HG02938 (cell line): ENCODE data around the gene FABP3.

ENCODE experiments used
- ATAC-seq: cut with Tn5 transposase; IDR thresholded peaks from one replicate; pipeline ENCODE4 v1.9.1; 2021; ENCODE audit warnings: mild to moderate bottlenecking, moderate library complexity; ENCODE audit not compliant: unreplicated experiment

FABP3 gene

DNA sequence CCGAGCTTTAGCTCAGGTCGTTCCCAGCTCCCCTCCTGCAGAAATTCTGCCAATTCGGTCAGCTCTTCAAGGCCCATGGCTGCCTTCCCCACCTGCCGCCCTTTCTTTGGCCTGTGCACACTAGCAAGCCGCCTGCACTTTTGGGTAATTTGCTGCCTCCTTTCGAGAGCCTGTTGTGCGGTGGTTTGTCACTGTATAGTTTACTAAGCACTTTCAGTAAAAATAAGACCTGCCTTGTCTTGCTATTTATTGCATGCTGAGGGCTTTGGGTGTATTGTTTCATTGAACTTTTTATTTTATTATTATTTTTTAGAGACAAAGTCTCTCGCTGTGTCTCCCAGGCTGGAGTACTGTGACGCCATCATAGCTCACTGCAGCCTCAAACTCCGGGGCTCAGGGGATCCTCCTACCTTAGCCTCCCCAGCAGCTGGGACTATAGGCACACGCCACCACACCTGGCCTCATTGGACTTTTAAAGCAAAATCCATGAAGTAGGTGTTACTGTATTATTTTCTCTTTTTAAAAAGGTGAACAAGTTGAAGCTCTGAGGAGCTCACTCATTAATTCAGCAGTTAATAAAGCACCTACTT lies 1.1 kb upstream of the FABP3 start:
- ATAC-seq: no peak

DNA sequence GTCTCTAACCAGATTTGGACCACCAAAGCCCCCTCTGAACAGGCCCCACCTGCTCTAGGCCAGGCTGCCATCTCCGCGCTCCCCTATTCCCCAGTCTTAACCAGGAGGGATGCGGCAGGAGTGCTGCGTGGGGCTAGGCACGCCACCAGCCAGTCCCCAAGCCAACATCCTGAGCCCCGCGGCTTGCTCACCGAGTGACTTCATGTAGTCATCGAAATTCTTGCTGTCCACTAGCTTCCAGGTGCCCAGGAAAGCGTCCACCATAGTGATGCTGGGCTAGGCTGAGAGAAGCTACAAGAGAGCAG lies 173 bp downstream of the FABP3 start:
- ATAC-seq: no peak

DNA sequence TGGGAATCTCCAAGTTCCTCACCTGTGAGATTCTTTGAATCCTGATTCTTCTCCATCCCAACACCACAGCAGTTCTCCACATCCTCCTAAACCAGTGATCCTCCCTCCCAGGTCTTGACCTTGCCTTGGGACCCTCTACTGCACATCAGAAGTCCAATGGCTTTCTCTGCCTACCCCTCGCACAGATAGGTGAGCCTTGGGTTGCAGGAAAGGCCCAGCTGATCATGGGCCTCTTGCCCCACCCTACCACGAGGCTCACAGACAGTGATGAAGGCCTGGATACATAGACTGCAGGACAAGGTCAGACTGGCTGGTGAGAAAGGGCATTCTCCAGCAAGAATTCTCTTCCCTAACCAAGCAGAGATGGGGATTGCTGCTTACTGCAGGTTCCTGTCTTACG lies 825 bp downstream of the FABP3 start:
- no peak for ATAC-seq

DNA sequence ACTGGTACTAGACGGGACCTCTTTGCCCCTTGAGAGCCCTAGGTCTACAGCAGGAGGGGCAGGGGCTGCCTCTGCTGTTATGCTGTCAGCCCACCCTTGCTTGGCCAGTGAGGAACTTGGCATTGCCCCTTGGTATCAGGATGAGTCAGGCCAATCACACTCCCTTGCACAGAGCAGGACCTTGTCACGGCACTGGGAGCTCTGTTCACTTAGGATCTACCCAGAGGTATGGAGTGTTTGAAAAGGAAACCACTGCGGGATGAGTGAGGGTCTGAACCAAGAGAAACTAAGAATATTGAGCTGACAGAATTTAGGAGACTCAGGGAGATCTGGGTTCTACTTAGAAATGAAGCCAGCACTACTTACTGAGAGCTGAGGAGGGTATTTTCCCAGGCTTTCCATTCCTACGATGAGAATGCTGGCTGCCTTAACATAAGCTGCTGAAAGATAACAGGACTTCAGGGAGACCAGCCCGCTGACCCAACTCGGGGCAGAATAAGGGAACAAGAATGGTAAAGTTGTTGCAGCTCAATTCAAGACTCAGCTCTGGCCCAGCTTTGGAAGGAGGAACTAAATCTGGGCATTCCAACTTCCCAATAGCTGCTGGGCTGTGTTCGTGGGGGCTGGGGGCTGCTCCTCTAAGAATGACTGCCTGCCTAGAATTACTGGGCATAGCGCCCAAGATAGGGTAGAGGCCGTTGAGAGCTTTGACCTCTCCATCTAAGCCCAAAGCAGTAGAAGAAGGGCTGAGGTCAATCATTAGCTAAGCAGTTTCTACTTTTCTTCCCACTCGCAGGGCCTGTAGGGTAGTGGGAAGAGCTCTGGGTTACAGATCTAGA lies 1.5 kb downstream of the FABP3 start:
- no peak for ATAC-seq

DNA sequence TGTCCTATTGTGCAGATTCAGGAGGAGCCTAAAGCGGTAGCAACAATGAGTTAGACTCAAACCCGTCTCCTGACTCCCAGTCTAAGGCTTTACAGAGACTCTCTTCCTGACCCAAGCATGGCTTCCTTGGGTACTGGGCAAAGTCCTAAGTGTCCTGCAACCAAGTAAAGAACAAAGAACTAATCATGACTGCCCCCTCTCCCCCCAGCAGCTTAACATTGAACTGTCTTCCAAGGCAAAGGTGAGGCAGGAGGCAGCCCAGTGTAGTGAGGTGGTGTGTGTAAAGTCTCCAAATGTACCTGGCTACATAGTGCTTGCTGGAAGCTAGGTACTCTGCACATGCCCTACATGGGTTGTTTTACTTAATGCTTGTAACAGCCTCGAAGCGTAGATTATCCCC lies 2.3 kb downstream of the FABP3 start:
- ATAC-seq: no peak

DNA sequence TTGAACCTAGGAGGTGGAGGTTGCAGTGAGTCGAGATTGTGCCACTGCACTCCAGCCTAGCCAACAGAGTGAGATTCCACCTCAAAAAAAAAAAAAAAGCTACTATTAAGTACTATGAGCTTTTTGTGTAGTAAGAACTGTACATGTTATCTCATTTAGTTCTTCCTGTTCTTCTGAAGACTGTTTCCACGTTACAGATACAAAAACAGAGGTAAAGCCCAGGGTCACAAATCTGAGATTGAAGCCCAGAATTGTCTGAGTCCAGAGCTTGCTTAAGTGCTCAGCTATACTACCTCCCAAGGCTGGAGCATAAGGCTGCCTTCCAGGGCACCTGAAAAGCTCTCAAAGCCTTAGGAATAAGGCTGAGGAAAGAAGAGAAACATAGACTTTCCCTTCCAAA lies 2.9 kb downstream of the FABP3 start:
- ATAC-seq: no peak

DNA sequence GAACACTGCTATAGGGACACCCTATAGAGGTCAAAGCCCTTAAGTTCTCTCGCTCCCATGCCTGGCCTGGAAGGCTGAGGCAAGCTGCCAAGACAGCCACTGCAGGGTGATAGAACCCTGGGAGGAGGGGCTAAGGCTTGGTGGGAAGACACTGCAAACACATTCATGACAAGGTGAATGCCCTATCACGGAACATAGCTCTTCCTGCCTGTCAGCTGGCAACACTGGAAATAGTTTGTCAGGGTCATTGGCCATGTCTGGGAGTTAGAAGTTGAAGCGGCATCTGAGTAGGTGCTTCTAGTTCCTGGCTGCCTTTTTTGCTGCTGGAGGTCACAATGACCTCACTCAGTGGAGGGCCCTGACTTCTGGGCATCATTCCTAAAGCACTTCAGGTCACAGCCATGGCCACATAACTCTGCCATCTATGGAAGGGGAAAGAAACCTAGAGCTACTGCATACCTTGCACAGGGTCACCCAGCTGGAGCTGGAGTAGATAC lies 4.2 kb downstream of the FABP3 start:
- ATAC-seq: no peak

DNA sequence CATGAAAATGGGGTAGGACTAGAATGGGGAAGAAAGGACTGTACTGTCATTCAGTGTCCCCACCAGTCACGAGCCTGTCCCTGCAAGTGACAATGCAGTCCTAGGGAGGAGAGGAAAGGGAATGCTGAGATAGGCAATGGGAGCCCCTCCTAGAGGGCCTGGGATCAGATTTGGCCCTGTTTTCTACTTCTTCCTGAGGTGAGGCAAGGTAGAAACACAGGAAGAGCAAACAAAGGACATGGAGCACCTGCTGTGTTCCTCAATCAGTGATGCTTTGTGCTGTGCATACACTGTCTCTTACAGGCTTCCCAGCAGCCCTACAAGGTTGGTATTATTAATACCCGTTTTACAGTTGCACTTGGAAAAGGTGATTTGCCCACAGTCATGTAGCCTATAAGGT lies 6.1 kb downstream of the FABP3 start:
- ATAC-seq: no peak

DNA sequence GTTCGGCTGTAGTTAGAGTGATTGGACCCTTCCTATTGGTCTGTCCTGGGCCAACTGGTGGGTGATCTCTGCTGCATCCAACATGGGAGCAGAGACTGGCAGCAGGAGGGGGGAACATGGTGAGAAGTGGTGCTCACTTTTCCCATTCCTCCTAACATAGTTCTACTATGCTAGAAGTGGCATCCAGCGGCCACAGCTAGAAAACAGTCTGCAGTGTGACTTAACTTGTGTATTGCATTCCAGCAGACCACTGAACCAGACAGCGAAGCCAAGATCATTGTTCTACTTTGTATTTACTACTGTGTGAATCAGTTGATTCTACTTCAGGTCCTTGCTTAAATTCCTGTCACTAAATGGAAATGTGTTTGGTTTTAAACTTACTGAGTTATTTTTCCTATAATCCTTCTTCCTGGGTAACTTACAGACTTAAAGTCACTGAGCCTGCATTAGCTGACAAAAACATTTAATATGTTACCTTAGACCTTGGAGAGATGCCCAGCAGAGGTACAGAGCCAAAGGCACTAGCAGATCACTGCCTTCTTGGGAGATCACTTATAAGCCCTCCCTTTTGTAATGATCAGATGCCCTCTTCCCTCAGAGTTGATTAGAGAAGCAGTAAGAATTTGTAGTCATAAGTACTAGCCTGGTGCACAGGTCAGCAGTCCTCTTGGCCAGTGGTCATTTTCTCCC lies 8.2 kb downstream of the FABP3 start:
- ATAC-seq: no peak

DNA sequence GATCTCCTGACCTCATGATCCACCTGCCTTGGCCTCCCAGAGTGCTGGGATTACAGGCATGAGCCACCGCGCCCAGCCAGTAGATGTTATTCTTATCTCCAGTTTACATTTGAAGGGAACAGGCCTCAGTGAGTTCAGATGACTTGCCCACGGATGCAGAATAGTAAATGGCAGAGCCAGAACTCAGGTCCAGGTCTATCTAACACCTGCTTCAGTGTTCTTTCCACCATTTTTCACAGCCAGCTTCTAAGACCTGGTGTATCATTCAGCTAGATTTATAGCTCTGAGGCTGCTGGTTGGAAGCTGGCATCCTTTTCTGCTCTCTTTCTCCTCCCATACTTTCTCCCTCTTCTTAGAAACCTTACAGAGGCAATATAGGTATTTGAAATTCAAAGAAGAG lies 10.8 kb downstream of the FABP3 start:
- ATAC-seq: no peak

DNA sequence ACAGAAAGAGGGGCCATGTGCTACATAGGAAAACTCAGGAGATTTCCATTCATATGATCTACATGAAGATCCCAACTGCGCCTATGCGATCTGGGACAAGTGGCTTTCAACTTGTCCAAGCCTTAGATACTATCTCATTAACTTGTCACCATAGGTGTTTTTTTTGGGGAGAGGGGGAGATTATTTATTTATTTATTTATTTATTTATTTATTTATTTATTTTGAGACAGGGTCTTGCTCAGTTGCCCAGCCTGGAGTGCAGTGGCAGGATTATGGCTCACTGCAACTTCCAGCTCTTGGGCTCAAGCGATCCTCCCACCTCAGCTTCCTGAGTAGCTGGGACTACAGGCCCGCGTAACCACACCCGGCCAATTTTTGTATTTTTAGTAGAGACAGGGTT lies 11.3 kb downstream of the FABP3 start:
- ATAC-seq: no peak

DNA sequence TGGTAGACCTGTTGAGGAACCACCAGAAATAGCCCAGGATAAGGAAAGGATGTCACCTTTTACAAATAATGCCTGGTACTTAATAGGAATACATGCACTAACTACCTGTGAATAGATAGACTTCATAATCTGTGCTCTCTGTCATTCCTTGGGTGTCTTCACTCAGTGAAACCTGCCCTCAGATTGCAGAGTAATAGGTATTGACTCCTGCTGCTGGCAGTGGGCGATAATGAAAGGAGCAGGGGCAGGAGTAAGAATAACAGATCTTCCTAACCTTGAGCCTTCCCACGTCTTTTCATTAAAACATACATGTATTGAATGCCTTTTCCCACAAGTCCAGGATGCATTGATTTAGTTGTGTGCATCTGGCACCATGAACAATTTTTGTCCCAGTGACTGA lies 16.4 kb downstream of the FABP3 start:
- no peak for ATAC-seq

DNA sequence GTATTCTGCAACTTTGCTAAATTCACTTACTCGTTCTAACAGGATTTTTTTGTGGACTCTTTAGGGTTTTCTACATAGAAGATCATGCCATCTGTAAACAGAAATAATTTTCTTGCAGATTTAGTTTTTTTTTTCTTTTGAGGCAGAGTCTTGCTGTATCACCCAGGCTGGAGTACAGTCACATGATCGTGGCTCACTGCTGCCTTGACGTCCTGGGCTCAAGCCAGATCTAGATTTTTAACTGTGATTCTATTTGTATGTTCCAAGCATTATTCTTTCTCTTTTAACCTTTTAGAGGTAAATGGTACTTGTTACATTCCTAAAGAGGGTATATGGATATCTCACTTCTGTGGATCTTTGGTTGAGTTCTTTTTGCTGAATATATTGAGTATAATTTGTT lies 18.6 kb downstream of the FABP3 start:
- no peak for ATAC-seq

DNA sequence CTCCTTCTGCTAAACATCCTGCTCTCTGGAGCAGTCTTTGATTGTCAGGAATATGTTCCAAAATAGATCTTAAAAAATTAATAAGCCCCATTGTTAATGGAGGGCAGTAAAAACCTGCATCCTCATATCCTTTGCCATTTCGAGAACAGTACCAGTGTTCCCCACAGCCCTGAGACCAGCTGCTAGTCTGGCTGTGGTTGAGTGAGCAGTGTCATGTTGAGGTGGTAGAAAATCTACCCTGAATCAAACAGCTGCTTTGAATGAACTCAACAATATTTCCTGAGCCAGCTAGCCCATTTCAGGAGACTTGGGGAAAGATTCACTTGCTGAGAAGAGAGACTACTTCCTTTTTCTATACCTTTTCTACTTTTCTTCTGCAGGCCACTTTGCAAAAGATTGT lies 24.4 kb downstream of the FABP3 start:
- no peak for ATAC-seq

DNA sequence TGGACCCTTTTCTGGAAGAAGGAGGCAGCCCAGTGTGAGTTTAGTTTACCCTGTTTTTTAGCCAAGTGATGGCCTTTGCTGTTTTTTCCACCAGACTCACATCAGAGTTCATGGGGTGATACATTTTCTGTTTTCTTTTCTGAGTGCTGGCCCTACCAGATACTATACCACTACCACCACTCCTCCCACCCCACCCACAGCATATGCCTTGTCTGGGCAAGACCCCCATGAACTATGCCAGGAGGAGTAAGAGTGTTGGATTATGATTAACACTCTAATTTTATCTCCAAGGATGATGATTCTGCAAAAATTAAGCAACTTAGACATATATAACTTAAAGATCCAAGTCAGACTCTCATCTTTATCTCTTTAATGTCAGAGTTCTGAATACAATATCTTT lies 26.1 kb downstream of the FABP3 start:
- ATAC-seq: no peak

DNA sequence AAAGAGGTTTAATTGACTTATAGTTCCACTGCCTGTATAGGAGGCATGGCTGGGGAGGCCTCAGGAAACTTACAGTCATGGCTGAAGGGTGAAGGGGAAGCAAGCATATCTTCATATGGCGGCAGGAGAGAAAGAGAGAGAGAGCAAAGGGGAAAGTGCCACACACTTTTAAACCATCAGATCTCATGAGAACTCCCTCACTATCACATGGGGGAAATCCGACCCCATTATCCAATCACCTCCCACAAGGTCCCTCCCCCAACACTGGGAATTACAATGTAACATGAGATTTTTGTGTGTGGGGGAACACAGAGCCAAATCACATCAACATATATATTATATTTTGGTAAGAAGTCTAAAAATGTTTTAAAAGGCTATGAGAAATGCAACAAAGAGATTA lies 27.2 kb downstream of the FABP3 start:
- ATAC-seq: no peak

DNA sequence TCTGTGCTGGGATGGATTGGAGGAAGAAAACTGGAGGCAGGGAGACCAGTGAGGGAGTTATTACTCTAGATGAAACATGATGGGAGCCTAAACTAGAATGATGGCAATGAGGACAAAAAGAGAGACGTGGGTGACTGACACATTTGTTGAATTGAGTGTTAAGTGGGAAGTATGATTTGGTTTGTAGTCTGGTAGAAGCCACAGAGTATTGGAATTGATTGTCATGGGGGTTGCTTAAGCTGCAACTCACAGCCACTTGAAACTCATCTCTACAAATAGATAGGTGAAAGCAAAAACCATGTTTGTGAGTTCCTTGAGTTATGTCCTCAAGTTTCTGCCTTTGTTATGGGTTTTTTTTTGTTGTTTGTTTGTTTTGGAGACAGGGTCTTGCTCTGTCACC lies 28.4 kb downstream of the FABP3 start:
- ATAC-seq: no peak

DNA sequence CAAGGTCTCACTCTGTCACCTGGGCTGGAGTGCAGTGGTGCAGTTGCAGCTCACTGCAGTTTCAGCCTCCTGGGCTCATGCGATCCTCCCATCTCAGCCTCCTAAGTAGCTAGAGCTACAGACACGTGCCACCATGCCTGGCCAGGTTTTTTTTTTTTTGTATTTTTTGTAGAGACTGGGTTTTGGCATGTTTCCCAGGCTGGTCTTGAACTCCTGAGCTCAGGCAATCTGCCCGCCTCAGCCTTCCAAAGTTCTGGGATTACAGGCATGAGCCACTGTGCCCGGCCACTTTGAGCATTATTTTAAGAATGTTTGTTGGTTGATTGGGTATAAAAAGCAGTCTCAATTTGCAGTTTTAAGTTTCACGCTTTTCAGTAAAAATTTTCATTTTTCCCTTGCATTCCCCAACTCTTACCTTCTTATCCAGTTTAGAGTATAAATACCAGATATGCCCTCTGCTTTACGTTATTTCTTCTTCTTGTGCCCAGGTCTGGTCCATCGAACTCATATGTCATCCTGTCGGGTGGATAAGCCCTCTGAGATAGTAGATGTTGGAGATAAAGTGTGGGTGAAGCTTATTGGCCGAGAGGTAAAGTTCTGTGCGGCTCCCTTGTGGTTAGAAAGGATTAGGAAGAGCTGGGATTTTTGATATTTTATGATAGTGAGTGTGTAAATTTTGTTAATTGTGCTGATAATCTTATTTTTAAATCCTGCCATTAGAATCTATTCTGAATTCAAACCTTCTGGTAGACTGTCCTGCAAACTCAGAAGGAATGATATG lies 36.0 kb downstream of the FABP3 start:
- ATAC-seq: no peak

DNA sequence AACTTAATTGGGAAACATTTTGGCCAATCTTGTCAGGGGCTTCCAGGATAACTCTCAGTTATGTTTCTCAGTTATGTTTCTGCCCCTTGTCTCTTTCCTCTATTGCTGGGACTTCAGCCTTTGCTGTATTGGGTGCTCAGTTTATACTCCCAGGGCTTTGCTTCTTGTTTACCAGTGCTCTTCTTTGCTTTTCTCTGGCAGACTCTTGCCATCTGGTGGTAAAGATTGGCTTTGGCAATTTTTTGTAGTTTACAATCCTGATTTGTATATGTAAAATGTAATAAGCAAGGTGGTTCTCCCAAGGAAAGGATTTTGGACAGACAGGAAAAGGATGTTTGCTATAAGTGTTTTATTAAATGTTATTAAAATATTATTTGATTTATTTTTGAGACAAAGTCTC lies 37.9 kb downstream of the FABP3 start:
- ATAC-seq: no peak

DNA sequence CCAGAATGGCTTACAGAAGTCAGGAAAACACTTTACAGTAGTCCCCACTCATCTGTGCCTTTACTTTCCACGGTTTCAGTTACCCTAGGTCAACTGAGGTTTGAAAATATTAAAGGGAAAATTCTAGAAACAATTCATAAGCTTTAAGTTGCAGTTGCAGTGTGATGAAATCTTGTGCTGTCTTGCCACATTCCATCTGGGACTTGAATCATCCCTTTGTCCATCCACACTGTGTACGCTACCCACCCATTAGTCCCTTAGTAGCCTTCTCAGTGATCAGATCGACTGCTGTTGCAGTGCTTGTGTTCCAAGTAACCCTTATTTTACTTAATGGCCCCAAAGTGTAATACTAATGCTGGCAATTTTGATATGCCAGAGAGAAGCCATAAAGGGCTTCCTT lies 45.5 kb downstream of the FABP3 start:
- ATAC-seq: no peak

DNA sequence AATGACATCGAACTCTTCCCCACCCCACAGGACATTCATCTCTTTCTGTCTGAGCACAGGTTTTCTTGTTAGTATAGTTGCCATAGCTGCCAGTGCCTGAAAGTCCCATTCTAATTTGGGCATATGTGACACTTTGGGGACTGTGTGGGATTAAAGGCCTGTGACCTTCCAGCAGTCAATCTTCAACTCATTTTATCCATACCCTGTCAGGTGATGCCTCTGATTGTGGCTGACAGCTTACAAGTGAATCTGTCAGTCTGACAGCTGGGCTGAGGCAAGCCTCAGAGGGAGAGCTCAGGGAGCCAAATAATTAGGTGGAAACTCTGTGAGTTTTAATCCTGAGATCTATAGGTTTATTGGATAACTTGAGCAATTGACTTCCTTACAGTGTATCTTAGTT lies 46.4 kb downstream of the FABP3 start:
- no peak for ATAC-seq

DNA sequence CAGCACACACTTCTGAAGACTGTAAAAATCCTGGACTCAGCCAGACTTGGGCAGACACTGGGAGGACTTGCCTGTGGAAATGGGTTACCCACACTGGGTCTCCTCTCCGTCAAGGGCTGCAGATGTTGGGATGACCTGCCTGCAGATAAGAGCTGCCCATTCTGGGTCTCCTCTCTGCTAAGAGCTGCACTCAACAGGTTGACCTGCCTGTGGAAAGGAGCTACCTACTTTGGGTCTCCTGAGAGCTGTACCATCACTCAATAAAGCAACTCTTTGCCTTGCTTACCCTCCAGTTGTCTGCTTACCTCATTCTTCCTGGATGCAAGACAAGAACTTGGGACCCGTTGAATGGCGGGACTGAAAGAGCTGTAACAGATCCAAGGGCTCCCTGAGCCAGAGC lies 47.9 kb downstream of the FABP3 start:
- ATAC-seq: no peak
